HG03354 (cell line): ENCODE measurements around the gene CACNA1G.
A peak's percentile ranks its signal among the peaks of the same experiment; 100 is the strongest.

Experiments used
- ATAC-seq: cut with Tn5 transposase; IDR thresholded peaks from one replicate; pipeline ENCODE4 v1.9.1; 2021; ENCODE audit warnings: mild to moderate bottlenecking; ENCODE audit not compliant: unreplicated experiment, poor library complexity, severe bottlenecking

The CACNA1G gene

GRCh38 chr17:50545311-50545710, 15.2 kb upstream of the CACNA1G start:
- no peak for ATAC-seq

GRCh38 chr17:50546701-50547034, 13.8 kb upstream of the CACNA1G start:
- no peak for ATAC-seq

- peak; percentile 80 for ATAC-seq
Measured at GRCh38 chr17:50547035-50547735, 13.3 kb upstream of the CACNA1G start, which contains the start of gene SPATA20. SPATA20 (plus strand) TSS chr17:50547174; CDS start chr17:50547209, 35 bp downstream.

GRCh38 chr17:50547736-50548083, 12.8 kb upstream of the CACNA1G start:
- no peak for ATAC-seq

GRCh38 chr17:50548831-50549230, 11.7 kb upstream of the CACNA1G start:
- no peak for ATAC-seq

- ATAC-seq = no peak
Measured at GRCh38 chr17:50549256-50549941, 11.1 kb upstream of the CACNA1G start.

GRCh38 chr17:50549969-50550368, 10.5 kb upstream of the CACNA1G start:
- ATAC-seq = no peak

GRCh38 chr17:50550661-50551432, 9.7 kb upstream of the CACNA1G start:
- no peak for ATAC-seq

GRCh38 chr17:50551433-50551815, 9.1 kb upstream of the CACNA1G start:
- no peak for ATAC-seq

GRCh38 chr17:50551884-50552283, 8.6 kb upstream of the CACNA1G start:
- no peak for ATAC-seq

GRCh38 chr17:50554201-50554600, 6.3 kb upstream of the CACNA1G start:
- ATAC-seq = no peak

GRCh38 chr17:50556803-50557202, 3.7 kb upstream of the CACNA1G start:
- ATAC-seq = no peak

- no peak for ATAC-seq
Measured at GRCh38 chr17:50557630-50558029, 2.9 kb upstream of the CACNA1G start.

- ATAC-seq = no peak
Measured at GRCh38 chr17:50558091-50558490, 2.4 kb upstream of the CACNA1G start.

GRCh38 chr17:50558581-50558940, 2.0 kb upstream of the CACNA1G start:
- ATAC-seq = no peak

GRCh38 chr17:50558941-50559614, 1.4 kb upstream of the CACNA1G start:
- no peak for ATAC-seq

GRCh38 chr17:50559674-50560184, 786 bp upstream of the CACNA1G start:
- no peak for ATAC-seq

GRCh38 chr17:50560931-50561745, 623 bp downstream of the CACNA1G start:
- no peak for ATAC-seq

GRCh38 chr17:50561746-50562141, 1.2 kb downstream of the CACNA1G start:
- ATAC-seq = no peak
